ENCODE results near the gene DDX1.

The DDX1 gene

GRCh38 chr2:15649561-15650255 is 58.0 kb downstream of the DDX1 start:
- DNase-seq = no peak

- DNase-seq = no peak
These were observed 59.1 kb downstream of the DDX1 start for GRCh38 chr2:15650616-15651366.

DNA sequence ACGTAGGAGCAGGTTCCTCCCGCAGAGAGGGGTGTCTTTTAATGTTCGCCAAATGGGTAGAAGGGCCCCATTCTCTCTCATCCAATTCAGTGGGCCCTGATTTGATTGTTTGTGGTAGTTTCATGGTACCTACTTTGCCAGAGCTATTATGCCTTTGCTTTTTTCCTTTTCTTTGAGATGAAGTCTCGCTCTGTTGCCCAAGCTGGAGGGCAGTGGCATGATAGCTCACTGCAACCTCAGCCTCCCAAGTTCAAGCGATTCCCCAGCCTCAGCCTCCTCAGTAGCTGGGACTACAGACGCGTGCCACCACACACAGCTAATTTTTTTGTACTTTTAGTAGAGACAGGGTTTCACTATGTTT is 59.7 kb downstream of the DDX1 start:
- no peak for DNase-seq

DNA sequence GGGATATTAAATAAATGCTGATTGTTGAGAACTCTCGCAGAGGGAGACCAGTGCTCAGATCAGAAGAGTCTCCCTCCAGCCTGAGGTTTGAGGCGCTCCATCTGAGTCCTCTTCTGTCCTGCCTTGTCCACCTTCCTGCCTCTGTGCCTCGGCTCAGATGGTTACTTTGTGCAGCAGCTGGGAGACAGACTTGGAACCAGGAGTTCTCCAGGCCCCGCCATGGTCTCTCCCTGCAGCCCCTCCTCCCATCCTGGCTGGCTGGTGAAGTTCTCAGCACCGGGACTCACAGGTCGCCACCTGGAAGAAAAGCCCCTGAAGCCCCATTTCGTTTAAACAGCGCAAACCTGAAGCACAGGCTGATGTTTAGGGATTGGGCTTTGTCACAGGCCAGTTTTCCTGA is 60.6 kb downstream of the DDX1 start:
- DNase-seq = no peak

DNA sequence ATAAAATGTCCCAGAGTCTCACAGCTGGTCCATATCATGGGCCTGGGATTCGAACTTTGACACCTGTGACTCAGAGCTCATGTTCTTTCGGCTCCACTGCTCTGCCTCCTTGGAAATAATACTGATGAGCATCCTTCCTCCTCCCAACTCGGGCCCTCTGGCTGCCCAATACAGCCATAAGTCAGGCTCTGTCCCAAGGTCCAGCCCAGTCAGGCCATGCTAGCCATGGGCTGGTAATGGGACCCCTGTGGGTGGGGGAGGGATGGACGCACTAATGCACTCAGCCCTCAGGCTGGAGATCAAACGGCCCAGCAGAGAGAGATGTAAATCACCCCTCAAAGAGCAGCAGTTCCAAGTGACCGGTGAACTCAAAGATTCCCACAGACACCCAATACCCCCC is 61.1 kb downstream of the DDX1 start:
- DNase-seq = no peak

DNA sequence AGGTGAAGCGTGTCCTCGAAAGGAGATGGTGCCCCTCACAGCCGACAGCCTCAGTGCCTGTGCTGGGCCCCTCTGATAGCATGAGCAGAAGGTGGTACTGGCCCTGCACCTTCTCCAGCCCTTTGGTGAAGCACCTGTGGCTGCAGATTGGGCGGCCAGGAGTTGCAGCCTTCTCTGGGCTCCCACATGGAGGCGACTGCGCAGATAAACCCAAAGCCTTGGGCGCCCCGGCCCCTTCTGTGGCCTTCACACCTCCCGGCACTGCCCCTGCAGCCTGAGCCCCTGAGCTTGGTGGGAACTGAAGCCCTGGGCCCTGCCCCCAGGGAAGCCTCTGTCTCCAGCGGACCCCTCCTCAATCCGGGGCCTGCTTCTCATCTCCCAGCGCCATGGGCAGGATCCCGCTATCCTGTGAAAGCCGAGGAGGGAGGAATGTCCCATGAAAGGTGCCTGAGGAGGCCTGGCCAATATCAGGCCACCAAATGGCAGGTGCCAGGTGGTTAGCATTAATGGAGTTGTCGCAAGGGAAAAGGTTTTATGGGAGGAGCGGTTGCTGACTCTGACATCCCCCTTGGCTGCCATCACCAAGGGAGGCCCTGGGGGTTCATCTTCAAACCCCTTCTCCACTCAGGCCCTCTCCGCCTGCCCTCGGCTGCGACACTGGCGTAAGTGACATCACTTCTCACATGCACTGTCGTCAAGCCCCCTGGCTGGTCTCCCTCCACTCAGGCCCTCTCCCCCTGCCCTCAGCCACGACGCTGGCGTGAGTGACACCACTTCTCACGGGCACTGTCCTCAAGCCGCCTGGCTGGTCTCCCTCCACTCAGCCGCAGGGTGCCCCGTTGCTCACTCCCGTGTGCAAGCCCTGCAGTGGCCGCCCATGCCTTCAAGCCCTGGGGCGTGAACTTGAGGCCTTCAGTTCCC is 62.4 kb downstream of the DDX1 start:
- DNase-seq = no peak

GRCh38 chr2:15654727-15655073 is 63.0 kb downstream of the DDX1 start:
- no peak for DNase-seq

GRCh38 chr2:15655123-15655887 is 63.6 kb downstream of the DDX1 start:
- DNase-seq = no peak

DNA sequence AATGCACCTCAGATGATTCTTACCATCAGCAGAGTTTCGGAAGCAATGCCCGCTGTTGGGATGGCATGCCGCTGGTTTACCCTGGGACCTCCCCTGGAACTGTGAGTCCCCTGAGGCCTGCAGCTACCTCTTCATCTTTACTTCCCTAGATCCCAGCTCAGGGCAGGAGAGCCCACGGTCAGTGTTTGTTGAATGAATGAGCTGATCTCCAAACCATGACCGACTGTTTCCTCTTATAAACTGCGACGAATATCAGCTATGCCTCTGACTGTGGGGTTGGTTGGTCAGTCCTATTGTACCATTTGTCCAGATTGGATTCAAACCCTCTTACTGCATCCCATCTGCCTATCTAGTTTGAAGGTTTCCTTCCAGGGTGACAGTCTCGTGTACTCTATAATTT is 64.4 kb downstream of the DDX1 start:
- no peak for DNase-seq

- no peak for DNase-seq
These were observed 66.1 kb downstream of the DDX1 start for GRCh38 chr2:15657759-15658158.

- DNase-seq = no peak
These were observed 67.2 kb downstream of the DDX1 start for GRCh38 chr2:15658911-15659310.

DNA sequence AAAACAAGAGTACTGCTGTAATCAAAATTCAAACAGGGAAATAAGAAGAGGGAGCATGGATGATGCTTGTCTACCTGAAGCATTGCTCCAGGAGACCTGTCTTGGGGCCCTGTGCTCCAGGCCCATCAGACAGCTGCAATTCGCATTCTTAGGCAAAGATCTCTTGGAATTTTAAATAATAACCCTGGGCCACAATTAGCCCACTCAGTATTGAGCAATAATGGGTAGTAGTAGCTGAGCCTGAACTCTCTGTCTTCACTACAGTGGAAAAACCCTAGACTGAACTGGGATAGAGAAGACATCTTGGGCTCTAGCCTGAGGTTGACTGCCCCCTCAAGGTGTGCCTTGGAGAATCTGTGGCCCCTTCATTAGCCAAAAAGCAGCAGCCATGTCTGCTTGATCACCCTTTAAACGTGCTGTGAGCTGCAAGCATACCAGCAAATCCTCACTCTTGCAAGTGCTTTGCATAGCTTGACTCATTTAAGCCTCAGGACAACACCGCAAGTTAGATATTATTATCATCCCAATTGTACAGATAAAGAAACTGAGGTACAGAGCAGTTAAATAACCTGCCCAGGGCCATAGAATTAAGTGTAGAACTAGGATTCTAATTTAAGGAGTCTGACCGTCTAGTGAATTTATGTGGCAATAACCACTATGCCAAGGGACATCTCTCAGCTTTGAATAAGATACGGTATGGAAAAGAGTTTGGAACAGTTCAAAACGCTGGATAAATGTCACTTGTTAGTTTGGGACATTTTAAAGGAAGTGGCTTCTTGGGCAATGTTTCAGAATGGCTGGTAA is 69.0 kb downstream of the DDX1 start:
- DNase-seq = no peak

- DNase-seq = no peak
These were observed 69.6 kb downstream of the DDX1 start for GRCh38 chr2:15661295-15661569.

GRCh38 chr2:15662026-15662425 is 70.4 kb downstream of the DDX1 start:
- DNase-seq = no peak

- no peak for DNase-seq
These were observed 70.9 kb downstream of the DDX1 start for GRCh38 chr2:15662579-15662978.

- no peak for DNase-seq
These were observed 72.1 kb downstream of the DDX1 start for GRCh38 chr2:15663802-15664201.

GRCh38 chr2:15664273-15665066 is 72.8 kb downstream of the DDX1 start:
- DNase-seq = no peak

GRCh38 chr2:15665067-15665942 is 73.6 kb downstream of the DDX1 start:
- no peak for DNase-seq

DNA sequence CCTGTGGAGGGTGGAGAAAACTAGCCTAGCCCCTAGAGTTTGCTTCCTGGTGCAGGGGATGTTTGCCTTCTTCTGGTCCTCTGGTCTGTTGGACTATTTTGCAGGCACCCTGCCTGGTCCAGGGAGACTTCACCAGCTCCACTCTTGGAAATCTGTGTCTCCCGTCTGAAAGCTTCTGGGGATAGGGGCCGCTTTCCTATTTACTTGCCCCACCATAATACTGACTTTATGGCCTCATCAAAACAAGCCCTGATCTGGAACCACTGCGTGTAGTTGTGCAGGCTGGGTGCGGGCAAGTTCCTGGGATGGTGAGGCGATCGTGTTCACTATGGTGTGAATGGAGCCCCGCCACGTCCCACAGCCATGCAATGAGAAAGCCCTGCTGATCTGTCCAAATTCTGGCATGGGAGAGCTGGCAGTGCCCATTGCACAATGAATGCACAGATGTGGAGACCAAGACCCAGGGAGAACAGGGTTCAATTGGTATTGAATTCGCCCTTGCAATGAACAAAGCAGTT is 74.3 kb downstream of the DDX1 start:
- DNase-seq = no peak

Data from NCI-H1694 (cell line).